GM23338 (cell line): Measurements from ENCODE around the gene PDE6A. TPM values are rescaled to one million over a fixed set of nuclear protein-coding genes. Genes with fewer than 3 reads are reported as not detected.
A peak's percentile ranks its signal among the peaks of the same experiment; 100 is the strongest.

Experiments
- ATAC-seq: fragments of 200-7000 bp; cut with Tn5 transposase; 3 replicates; pipeline ENCODE4 v1.9.1; 2020
- DNase-seq: peaks from one replicate; pipeline ENCODE4 v3.0.0-alpha.2; 2015; ENCODE audit warnings: low spot score
- H2AFZ ChIP-seq: fragments of 200-600 bp; sonication (generic); 2 replicates; pipeline ENCODE4 v1.8.0; 2016; ENCODE audit warnings: antibody characterized with exemption, mild to moderate bottlenecking, moderate library complexity
- H3F3A ChIP-seq: fragments of 200-600 bp; sonication (generic); replicated peaks from 2 replicates; pipeline ENCODE4 v1.8.0; 2017; ENCODE audit warnings: antibody characterized with exemption, mixed run types, low read depth
- H3K27ac ChIP-seq: fragments of 200-600 bp; sonication (generic); 2 replicates; pipeline ENCODE4 v1.6.1; 2016; ENCODE audit warnings: low read depth
- H3K27me3 ChIP-seq: fragments of 200-600 bp; sonication (generic); 2 replicates; pipeline ENCODE4 v1.8.0; 2016; ENCODE audit warnings: mild to moderate bottlenecking, mixed run types, moderate library complexity; ENCODE audit not compliant: insufficient read depth
- H3K36me3 ChIP-seq: fragments of 200-600 bp; sonication (generic); 2 replicates; pipeline ENCODE4 v1.8.0; 2016; ENCODE audit warnings: mild to moderate bottlenecking; ENCODE audit not compliant: insufficient read depth
- H3K4me1 ChIP-seq: fragments of 200-600 bp; sonication (generic); 2 replicates; pipeline ENCODE4 v1.8.0; 2016; ENCODE audit warnings: mild to moderate bottlenecking, moderate library complexity; ENCODE audit not compliant: insufficient read depth
- H3K4me2 ChIP-seq: fragments of 200-600 bp; sonication (generic); 2 replicates; pipeline ENCODE4 v1.7.1; 2017; ENCODE audit warnings: mixed run types
- H3K4me3 ChIP-seq: fragments of 200-600 bp; sonication (generic); 2 replicates; pipeline ENCODE4 v1.6.1; 2016; ENCODE audit warnings: mixed run types
- H3K79me2 ChIP-seq: fragments of 200-600 bp; sonication (generic); replicated peaks from 2 replicates; pipeline ENCODE4 v1.8.0; 2017; ENCODE audit warnings: mild to moderate bottlenecking; ENCODE audit not compliant: insufficient read depth
- H3K9me2 ChIP-seq: fragments of 200-600 bp; sonication (generic); 2 replicates; pipeline ENCODE4 v1.8.0; 2017; ENCODE audit not compliant: insufficient read depth
- H4K20me1 ChIP-seq: fragments of 200-600 bp; sonication (generic); replicated peaks from 2 replicates; pipeline ENCODE4 v1.8.0; 2017; ENCODE audit warnings: mild to moderate bottlenecking; ENCODE audit not compliant: insufficient read depth
- H3K27ac Mint-ChIP-seq: 2 replicates; pipeline ENCODE4 v1.8.0; 2020; ENCODE audit warnings: inconsistent platforms, mild to moderate bottlenecking, moderate library complexity, mixed read lengths
- H3K27me3 Mint-ChIP-seq: 3 replicates; pipeline ENCODE4 v1.8.0; 2022; ENCODE audit warnings: low read depth, mild to moderate bottlenecking, moderate library complexity, mixed read lengths, inconsistent platforms; ENCODE audit not compliant: insufficient read depth, poor library complexity
- H3K36me3 Mint-ChIP-seq: 3 replicates; pipeline ENCODE4 v1.8.0; 2021; ENCODE audit warnings: low read depth, mild to moderate bottlenecking, inconsistent platforms, moderate library complexity, mixed read lengths
- H3K4me1 Mint-ChIP-seq: 3 replicates; pipeline ENCODE4 v1.8.0; 2020; ENCODE audit warnings: mild to moderate bottlenecking, inconsistent platforms, mixed read lengths
- H3K4me3 Mint-ChIP-seq: 3 replicates; pipeline ENCODE4 v1.8.0; 2021; ENCODE audit warnings: moderate library complexity, mild to moderate bottlenecking, inconsistent platforms, mixed read lengths
- H3K9me3 Mint-ChIP-seq: 3 replicates; pipeline ENCODE4 v1.8.0; 2020; ENCODE audit warnings: moderate library complexity, mild to moderate bottlenecking, inconsistent platforms, mixed read lengths
- CREB1 ChIP-seq: fragments of 250-450 bp; sonication (Bioruptor Pico); IDR thresholded peaks from 2 replicates; pipeline ENCODE4 v1.5.0; 2020; ENCODE audit warnings: low read depth, mild to moderate bottlenecking, moderate library complexity
- EZH2 ChIP-seq: fragments of 200-600 bp; sonication (generic); IDR thresholded peaks from one replicate; pipeline ENCODE4 v1.8.0; 2017; ENCODE audit warnings: antibody characterized with exemption, mild to moderate bottlenecking, low read depth; ENCODE audit not compliant: unreplicated experiment
- JUNB ChIP-seq: IDR thresholded peaks from one replicate; pipeline ENCODE4 v1.6.1; 2016; ENCODE audit warnings: antibody characterized with exemption; ENCODE audit not compliant: unreplicated experiment
- NANOG ChIP-seq: IDR thresholded peaks from 2 replicates; pipeline ENCODE4 v1.6.1; 2016; ENCODE audit warnings: antibody characterized with exemption, borderline replicate concordance
- POLR2AphosphoS5 ChIP-seq: IDR thresholded peaks from 2 replicates; pipeline ENCODE4 v1.6.1; 2016; ENCODE audit warnings: antibody characterized with exemption, low read depth
- STAT1 ChIP-seq: IDR thresholded peaks from one replicate; pipeline ENCODE4 v1.6.1; 2016; ENCODE audit warnings: antibody characterized with exemption; ENCODE audit not compliant: unreplicated experiment
- ZNF114 ChIP-seq: fragments of 250-450 bp; sonication (Bioruptor Pico); IDR thresholded peaks from 2 replicates; pipeline ENCODE4 v1.5.0; 2020; ENCODE audit warnings: mild to moderate bottlenecking, moderate library complexity
- ZNF331 ChIP-seq: fragments of 250-450 bp; sonication (Bioruptor Pico); IDR thresholded peaks from 2 replicates; pipeline ENCODE4 v1.5.0; 2020; ENCODE audit warnings: low read depth, mild to moderate bottlenecking, moderate library complexity
- polyA plus RNA-seq: library from polyadenylated mRNA; unstranded; fragments of >200 nt; fragmentation: Nextera tagmentation; extraction: Ambion mirVana; gene quantifications from 2 replicates; pipeline ENCODE4 v1.2.1, GENCODE V29; 2016
- total RNA-seq: library from RNA; depleted of rRNA; stranded (reverse); fragments of >200 nt; shearing (Covaris generic); gene quantifications from 2 replicates; pipeline ENCODE4 v1.2.3, GENCODE V29; 2014
- TF ChIP-seq, protein P1 (sequence below): fragments of 250-450 bp; sonication (Bioruptor Pico); IDR thresholded peaks from 2 replicates; pipeline ENCODE4 v1.5.0; 2020; ENCODE audit warnings: mild to moderate bottlenecking, moderate library complexity
- TF ChIP-seq, protein P2 (sequence below): IDR thresholded peaks from 2 replicates; pipeline ENCODE4 v1.6.1; 2016; ENCODE audit warnings: antibody characterized with exemption
- TF ChIP-seq, protein P3 (sequence below): IDR thresholded peaks from one replicate; pipeline ENCODE4 v1.6.1; 2018; ENCODE audit warnings: antibody characterized with exemption; ENCODE audit not compliant: unreplicated experiment
- TF ChIP-seq, protein P4 (sequence below), 2 experiments: fragments of 200-600 bp in 1 of 2; sonication (generic) in 1 of 2; conservative IDR thresholded peaks; 2 replicates each; pipeline versions ENCODE4 v1.5.1 to v1.6.1; 2016 to 2017; ENCODE audit warnings: antibody characterized with exemption in 2 of 2, low read depth in 2 of 2, mild to moderate bottlenecking in 2 of 2, moderate library complexity in 1 of 2

The PDE6A gene
- total and polyA plus RNA-seq, 2 experiments from 2014 or later, result 0.08 TPM; not detected in 1

DNA sequence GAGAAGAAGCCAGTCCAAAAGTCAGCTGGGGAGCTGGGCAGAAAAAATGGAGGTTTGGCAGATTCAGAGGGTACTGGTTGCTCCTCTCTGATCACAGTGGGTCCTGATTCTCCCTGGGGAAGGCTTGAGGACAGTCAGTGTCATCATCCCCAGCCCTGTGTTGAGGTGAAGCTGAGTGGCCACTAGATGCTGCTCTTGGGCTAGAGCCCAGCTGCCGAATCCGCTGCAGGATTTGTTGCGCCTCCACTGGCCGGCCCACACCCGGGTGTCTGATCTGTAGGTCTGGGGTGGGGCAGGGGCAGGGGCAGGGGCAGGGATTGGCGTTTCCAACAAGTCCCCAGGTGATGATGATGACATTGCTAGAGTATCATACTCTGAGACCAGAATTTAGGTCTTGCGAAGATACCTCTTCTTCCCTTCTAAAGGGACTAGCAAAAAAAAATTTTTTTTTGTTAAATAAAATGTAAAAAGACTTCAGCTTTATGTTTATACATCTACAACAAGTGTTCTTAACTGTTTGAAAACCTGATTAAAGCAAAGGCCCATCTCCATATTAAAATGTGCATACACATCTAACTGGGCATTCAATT lies 106.8 kb downstream of the PDE6A start:
- H3F3A ChIP-seq, result no peaks in the 10 kb centered on the region
- no peak overlapping the region for H3K27ac ChIP-seq
- no peak overlapping the region for H2AFZ ChIP-seq
- TF ChIP-seq, protein P1, sequence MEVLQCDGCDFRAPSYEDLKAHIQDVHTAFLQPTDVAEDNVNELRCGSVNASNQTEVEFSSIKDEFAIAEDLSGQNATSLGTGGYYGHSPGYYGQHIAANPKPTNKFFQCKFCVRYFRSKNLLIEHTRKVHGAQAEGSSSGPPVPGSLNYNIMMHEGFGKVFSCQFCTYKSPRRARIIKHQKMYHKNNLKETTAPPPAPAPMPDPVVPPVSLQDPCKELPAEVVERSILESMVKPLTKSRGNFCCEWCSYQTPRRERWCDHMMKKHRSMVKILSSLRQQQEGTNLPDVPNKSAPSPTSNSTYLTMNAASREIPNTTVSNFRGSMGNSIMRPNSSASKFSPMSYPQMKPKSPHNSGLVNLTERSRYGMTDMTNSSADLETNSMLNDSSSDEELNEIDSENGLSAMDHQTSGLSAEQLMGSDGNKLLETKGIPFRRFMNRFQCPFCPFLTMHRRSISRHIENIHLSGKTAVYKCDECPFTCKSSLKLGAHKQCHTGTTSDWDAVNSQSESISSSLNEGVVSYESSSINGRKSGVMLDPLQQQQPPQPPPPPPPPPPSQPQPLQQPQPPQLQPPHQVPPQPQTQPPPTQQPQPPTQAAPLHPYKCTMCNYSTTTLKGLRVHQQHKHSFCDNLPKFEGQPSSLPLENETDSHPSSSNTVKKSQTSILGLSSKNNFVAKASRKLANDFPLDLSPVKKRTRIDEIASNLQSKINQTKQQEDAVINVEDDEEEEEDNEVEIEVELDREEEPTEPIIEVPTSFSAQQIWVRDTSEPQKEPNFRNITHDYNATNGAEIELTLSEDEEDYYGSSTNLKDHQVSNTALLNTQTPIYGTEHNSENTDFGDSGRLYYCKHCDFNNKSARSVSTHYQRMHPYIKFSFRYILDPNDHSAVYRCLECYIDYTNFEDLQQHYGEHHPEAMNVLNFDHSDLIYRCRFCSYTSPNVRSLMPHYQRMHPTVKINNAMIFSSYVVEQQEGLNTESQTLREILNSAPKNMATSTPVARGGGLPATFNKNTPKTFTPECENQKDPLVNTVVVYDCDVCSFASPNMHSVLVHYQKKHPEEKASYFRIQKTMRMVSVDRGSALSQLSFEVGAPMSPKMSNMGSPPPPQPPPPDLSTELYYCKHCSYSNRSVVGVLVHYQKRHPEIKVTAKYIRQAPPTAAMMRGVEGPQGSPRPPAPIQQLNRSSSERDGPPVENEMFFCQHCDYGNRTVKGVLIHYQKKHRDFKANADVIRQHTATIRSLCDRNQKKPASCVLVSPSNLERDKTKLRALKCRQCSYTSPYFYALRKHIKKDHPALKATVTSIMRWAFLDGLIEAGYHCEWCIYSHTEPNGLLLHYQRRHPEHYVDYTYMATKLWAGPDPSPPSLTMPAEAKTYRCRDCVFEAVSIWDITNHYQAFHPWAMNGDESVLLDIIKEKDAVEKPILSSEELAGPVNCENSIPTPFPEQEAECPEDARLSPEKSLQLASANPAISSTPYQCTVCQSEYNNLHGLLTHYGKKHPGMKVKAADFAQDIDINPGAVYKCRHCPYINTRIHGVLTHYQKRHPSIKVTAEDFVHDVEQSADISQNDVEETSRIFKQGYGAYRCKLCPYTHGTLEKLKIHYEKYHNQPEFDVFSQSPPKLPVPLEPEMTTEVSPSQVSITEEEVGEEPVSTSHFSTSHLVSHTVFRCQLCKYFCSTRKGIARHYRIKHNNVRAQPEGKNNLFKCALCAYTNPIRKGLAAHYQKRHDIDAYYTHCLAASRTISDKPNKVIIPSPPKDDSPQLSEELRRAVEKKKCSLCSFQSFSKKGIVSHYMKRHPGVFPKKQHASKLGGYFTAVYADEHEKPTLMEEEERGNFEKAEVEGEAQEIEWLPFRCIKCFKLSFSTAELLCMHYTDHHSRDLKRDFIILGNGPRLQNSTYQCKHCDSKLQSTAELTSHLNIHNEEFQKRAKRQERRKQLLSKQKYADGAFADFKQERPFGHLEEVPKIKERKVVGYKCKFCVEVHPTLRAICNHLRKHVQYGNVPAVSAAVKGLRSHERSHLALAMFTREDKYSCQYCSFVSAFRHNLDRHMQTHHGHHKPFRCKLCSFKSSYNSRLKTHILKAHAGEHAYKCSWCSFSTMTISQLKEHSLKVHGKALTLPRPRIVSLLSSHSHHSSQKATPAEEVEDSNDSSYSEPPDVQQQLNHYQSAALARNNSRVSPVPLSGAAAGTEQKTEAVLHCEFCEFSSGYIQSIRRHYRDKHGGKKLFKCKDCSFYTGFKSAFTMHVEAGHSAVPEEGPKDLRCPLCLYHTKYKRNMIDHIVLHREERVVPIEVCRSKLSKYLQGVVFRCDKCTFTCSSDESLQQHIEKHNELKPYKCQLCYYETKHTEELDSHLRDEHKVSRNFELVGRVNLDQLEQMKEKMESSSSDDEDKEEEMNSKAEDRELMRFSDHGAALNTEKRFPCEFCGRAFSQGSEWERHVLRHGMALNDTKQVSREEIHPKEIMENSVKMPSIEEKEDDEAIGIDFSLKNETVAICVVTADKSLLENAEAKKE (CRISPR knock-in tag), result no peak
- TF ChIP-seq, protein P2, sequence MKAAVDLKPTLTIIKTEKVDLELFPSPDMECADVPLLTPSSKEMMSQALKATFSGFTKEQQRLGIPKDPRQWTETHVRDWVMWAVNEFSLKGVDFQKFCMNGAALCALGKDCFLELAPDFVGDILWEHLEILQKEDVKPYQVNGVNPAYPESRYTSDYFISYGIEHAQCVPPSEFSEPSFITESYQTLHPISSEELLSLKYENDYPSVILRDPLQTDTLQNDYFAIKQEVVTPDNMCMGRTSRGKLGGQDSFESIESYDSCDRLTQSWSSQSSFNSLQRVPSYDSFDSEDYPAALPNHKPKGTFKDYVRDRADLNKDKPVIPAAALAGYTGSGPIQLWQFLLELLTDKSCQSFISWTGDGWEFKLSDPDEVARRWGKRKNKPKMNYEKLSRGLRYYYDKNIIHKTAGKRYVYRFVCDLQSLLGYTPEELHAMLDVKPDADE, result no peak
- TF ChIP-seq ZNF114 (CRISPR knock-in tag), result no peak
- TF ChIP-seq JUNB, result no peak
- TF ChIP-seq, protein P3, sequence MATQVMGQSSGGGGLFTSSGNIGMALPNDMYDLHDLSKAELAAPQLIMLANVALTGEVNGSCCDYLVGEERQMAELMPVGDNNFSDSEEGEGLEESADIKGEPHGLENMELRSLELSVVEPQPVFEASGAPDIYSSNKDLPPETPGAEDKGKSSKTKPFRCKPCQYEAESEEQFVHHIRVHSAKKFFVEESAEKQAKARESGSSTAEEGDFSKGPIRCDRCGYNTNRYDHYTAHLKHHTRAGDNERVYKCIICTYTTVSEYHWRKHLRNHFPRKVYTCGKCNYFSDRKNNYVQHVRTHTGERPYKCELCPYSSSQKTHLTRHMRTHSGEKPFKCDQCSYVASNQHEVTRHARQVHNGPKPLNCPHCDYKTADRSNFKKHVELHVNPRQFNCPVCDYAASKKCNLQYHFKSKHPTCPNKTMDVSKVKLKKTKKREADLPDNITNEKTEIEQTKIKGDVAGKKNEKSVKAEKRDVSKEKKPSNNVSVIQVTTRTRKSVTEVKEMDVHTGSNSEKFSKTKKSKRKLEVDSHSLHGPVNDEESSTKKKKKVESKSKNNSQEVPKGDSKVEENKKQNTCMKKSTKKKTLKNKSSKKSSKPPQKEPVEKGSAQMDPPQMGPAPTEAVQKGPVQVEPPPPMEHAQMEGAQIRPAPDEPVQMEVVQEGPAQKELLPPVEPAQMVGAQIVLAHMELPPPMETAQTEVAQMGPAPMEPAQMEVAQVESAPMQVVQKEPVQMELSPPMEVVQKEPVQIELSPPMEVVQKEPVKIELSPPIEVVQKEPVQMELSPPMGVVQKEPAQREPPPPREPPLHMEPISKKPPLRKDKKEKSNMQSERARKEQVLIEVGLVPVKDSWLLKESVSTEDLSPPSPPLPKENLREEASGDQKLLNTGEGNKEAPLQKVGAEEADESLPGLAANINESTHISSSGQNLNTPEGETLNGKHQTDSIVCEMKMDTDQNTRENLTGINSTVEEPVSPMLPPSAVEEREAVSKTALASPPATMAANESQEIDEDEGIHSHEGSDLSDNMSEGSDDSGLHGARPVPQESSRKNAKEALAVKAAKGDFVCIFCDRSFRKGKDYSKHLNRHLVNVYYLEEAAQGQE, result no peak
- TF ChIP-seq ZNF331 (CRISPR knock-in tag), result no peak
- TF ChIP-seq STAT1, result no peak
- no peak for TF ChIP-seq NANOG
- TF ChIP-seq EZH2, result no peak
- TF ChIP-seq, protein P4, sequence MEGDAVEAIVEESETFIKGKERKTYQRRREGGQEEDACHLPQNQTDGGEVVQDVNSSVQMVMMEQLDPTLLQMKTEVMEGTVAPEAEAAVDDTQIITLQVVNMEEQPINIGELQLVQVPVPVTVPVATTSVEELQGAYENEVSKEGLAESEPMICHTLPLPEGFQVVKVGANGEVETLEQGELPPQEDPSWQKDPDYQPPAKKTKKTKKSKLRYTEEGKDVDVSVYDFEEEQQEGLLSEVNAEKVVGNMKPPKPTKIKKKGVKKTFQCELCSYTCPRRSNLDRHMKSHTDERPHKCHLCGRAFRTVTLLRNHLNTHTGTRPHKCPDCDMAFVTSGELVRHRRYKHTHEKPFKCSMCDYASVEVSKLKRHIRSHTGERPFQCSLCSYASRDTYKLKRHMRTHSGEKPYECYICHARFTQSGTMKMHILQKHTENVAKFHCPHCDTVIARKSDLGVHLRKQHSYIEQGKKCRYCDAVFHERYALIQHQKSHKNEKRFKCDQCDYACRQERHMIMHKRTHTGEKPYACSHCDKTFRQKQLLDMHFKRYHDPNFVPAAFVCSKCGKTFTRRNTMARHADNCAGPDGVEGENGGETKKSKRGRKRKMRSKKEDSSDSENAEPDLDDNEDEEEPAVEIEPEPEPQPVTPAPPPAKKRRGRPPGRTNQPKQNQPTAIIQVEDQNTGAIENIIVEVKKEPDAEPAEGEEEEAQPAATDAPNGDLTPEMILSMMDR (conservative IDR thresholded peaks at IDR 0.05; ENCODE audit: low read depth in 2 of 2), result peak; percentile 70 to 95
- 0 out of 2 replicates have a peak, but pooled peaks have one; percentile 18 for TF ChIP-seq CREB1
- TF ChIP-seq POLR2AphosphoS5, result no peak
- H3K36me3 ChIP-seq, result no peaks in the 10 kb centered on the region
- no peaks in the 10 kb centered on the region for H3K27me3 ChIP-seq
- ATAC-seq, result peak; percentile 96
- Mint-ChIP-seq H3K4me1 (peaks cover 23% of the 10 kb centered on the region), H3K27ac (peak overlapping the region; percentile 94), H3K4me3 (no peak overlapping the region), H3K9me3 (no peaks in the 10 kb centered on the region), H3K27me3 (peaks cover 7% of the 10 kb centered on the region), H3K36me3 (peaks cover 7% of the 10 kb centered on the region; the same call in 2 of the 3 replicates)
- H4K20me1 ChIP-seq, result 0 out of 2 replicates have a peak, but pooled peaks cover 7% of the 10 kb centered on the region
- no peaks in the 10 kb centered on the region for H3K4me1 ChIP-seq
- no peak overlapping the region for H3K4me3 ChIP-seq
- H3K9me2 ChIP-seq, result no peaks in the 10 kb centered on the region
- H3K79me2 ChIP-seq, result no peaks in the 10 kb centered on the region
- H3K4me2 ChIP-seq, result no peak overlapping the region
- peak; percentile 91 for DNase-seq
